K562 treated with DMSO at 1 percent for 48 hours (cell line): ENCODE data around the gene C1QTNF9B. TPM values are rescaled to one million over a fixed set of nuclear protein-coding genes. Genes with fewer than 3 reads are reported as not detected.

Source experiments
- total RNA-seq: library from RNA; unstranded; fragments of 300-600 nt; gene quantifications from 2 replicates; pipeline ENCODE4 v1.2.3, GENCODE V29; 2022; ENCODE audit warnings: low replicate concordance; ENCODE audit errors: extremely low read depth

Gene C1QTNF9B
- not detected in 2 replicates for total RNA-seq

GRCh38 chr13:23897452-23897919 is at the start of gene C1QTNF9B:
C1QTNF9B (minus strand) TSS chr13:23897502.

GRCh38 chr13:23888658-23889614 is 8.4 kb downstream of the C1QTNF9B start, which contains the start of gene MIPEP:
MIPEP (minus strand) TSS chr13:23889400; CDS start chr13:23889320, 80 bp downstream.

Other genes with a start within 250 kb of the C1QTNF9B start
- not detected in 2 replicates for gene MIPEP, start 8.1 kb downstream of the C1QTNF9B start, total RNA-seq